HG03460 (cell line): Measurements from ENCODE around the gene ANKS1B.
"Not testable (repeated sequence)": the region's sequence is repeated elsewhere in the genome, so short reads cannot be mapped to it uniquely, and the experiment has no call there.

Experiments used
- ATAC-seq: cut with Tn5 transposase; IDR thresholded peaks from one replicate; pipeline ENCODE4 v1.9.1; 2021; ENCODE audit not compliant: unreplicated experiment

The ANKS1B gene

DNA sequence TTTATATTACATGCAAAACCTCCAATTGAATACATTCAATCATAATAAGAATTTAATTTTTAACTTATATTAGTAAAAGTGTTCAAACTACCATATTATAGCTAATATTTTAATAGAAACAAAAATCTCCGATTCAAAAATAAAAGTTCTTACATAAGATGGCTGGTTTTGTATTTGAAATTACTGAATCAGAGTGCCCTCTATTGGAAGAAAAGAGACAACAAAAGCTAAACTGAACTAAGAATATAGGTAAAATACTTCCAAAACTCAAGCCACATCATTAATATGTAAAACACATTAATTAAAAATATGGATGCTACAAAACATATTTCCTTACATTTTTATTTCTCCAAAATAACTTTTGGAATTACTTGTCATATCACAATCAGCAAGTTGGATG lies 216.9 kb downstream of the ANKS1B start:
- ATAC-seq = no peak

GRCh38 chr12:99766408-99766807 lies 218.3 kb downstream of the ANKS1B start:
- ATAC-seq = no peak

DNA sequence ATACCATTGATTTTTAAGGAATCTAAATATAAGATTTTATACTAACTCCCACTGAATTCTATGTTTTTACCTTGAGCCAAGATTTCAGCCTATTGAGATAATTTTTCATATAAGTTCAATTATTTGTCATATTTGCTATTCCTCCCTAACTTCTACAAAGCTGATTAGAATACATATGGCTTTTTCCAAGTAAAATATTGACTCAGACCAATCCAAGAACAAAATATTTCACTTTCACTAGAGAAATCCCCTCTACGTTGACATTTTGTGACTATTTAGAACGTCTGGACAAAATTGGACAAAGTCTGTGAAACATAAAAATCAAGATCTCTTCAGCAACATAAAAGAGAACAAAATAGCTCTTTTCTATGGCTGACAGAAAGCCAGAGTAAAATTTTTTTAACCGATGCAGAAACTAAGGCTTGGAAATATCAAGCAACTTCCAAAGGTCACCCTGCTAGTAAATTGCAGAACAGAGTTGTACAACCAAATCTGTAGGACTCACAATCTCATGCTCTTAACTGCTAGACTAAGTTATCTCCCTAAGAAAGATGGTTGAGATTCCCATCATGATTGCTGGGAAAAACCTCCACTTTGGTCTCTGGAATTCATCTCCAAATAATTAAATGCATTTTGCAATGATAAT lies 219.1 kb downstream of the ANKS1B start:
- ATAC-seq = no peak

GRCh38 chr12:99759444-99759843 lies 225.3 kb downstream of the ANKS1B start:
- no peak for ATAC-seq

GRCh38 chr12:99758997-99759396 lies 225.7 kb downstream of the ANKS1B start:
- ATAC-seq = no peak

- ATAC-seq = no peak
Observed at GRCh38 chr12:99752740-99753139, 232.0 kb downstream of the ANKS1B start.

GRCh38 chr12:99746538-99746937 lies 238.2 kb downstream of the ANKS1B start:
- ATAC-seq = no peak

DNA sequence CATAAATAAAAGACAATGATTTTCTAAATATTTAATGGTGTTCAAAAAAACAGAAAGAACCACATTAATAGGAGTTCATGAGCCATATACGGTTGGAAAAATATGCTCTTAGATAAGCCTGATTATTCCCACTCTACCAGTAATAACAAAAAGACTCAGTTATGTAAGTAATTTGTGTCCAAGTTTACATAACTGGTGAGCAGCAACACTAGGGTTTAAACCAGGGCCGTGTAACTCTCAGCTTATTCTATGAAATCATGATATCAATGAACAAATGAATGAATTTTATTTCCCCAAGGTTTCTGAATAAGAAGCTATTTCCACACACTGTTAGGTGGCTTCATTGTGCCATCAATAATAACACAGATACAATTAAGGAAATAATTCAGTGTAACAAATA lies 238.8 kb downstream of the ANKS1B start:
- ATAC-seq = no peak

- no peak for ATAC-seq
Observed at GRCh38 chr12:99745121-99745520, 239.6 kb downstream of the ANKS1B start.

GRCh38 chr12:99736760-99737269 lies 247.9 kb downstream of the ANKS1B start:
- no peak for ATAC-seq

GRCh38 chr12:99732131-99732530 lies 252.6 kb downstream of the ANKS1B start:
- ATAC-seq = no peak

GRCh38 chr12:99722690-99723486 lies 261.8 kb downstream of the ANKS1B start:
- no peak for ATAC-seq

- no peak for ATAC-seq
Observed at GRCh38 chr12:99721715-99722275, 262.9 kb downstream of the ANKS1B start.

DNA sequence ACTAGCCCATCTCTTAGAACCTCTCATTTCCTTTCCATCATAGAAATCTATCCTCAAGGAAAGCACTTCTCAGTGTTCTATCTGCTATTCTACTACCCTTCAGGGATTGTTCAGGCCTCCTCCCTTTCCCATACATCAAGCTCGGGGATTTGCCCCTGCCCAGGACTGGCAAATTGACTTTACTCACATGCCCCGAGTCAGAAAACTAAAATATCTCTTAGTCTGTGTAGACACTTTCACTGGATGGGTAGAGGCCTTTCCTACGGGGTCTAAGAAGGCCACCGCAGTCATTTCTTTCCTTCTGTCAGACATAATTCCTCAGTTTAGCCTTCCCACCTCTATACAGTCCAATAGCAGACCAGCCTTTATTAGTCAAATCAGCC lies 264.7 kb downstream of the ANKS1B start:
- ATAC-seq = not testable (repeated sequence)

DNA sequence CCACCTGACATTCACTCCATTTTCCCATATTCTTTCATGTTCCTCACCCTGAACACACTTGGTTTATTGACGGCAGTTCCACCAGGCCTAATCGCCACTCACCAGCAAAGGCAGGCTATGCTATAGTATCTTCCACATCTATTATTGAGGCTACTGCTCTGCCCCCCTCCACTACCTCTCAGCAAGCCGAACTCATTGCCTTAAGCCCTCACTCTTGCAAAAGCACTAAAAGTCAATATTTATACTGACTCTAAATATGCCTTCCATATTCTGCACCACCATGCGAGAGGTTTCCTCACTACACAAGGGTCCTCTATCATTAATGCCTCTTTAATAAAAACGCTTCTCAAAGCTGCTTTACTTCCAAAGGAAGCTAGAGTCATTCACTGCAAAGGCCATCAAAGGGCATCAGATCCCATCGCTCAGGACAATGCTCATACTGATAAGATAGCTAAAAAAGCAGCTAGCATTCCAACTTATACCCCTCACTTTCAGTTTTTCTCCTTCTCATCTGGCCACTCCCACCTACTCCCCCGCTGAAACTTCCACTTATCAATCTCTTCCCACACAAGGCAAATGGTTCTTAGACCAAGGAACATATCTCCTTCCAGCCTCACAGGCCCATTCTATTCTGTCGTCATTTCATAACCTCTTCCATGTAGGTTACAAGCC lies 265.2 kb downstream of the ANKS1B start:
- not testable (repeated sequence) for ATAC-seq

GRCh38 chr12:99715841-99716510 lies 268.8 kb downstream of the ANKS1B start:
- not testable (repeated sequence) for ATAC-seq

- not testable (repeated sequence) for ATAC-seq
Observed at GRCh38 chr12:99714921-99715320, 269.8 kb downstream of the ANKS1B start.

DNA sequence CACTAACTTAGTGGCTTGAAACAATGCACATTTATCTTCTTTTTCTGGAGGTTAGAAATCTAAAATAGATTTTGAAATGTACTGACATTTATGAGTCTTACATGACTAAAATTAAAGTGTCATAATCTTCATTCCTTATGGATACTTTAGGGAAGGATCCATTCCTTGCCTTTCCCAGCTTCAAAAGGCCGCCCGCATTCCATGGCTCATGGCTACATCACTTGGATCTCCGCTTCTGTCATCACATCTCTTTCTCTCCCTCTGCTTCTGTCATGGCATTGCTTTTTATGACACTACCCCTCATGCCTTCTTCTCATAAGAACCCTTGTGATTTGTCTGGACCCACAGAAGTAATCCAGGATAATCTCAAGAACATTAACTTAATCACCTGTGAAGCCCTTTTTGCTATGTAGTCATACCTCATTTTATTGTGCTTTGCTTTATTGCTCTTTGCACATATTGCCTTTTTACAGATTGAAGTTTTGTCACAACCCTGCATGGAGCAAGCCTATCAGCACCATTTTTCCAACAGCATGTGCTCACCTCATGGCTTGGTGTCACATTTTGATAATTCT lies 270.7 kb downstream of the ANKS1B start:
- no peak for ATAC-seq

DNA sequence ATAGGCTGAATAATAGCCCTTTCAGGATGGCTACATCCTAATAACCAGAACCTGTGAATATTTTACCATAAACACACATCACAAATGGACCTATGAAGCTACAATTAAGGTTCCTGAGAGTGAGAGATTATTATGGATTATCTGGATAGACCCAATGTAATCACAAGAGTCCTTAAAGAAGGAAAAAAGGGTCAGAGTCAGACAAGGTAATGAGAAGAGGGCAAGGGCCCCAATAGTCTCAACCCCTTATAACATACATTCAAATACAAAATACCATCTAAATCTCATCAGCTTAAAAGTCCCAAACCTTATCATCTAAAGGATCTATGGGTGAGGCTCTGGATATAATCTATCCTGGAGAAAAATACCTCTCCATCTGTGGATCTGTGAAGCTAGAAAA lies 272.5 kb downstream of the ANKS1B start:
- no peak for ATAC-seq

DNA sequence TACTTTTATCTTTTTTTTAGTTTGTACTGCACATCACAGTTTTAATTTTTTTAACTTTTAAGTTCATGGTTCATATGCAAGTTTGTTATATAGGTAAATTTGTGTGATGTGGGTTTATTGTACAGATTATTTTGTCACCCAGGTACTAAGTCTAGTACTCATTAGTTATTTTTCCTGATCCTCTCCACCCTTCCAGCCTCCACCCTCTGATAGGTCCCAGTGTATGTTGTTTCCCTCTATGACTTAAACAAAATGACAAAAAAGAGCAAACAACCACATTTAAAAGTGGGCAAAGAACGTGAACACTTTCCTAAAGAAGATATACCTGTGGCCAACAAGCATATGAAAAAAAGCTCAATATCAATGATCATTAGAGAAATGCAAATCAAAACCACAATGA lies 273.5 kb downstream of the ANKS1B start:
- no peak for ATAC-seq

DNA sequence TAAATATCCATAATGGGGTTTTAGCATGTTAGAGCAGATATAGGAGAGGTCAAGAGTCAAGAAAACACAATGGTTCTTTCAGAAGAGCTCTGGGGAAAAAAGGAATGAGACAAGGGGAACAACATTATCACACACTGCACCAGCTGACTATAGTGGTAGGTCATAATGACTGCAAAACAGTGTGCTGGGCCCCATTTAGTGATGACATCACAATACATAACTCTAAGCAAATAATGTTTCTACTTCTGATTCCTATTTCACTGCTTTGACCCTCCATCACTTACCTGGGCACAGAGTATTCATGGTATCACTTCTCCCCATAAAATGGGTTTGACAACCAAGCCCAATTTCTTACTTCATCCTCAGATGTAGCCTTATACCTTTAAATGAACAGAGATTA lies 275.1 kb downstream of the ANKS1B start:
- ATAC-seq = no peak
